OCI-LY7 (cell line): ENCODE measurements around the gene GLYAT. TPM values are rescaled to one million over a fixed set of nuclear protein-coding genes. Genes with fewer than 3 reads are reported as not detected.

Experiments used
- BruUV-seq: library from RNA; stranded (reverse); fragments of 400-500 nt; replicated peaks from 2 replicates; lab custom pipeline; 2021; lab: Mats Ljungman, UMichigan
- CTCF ChIA-PET: fragments of 300-600 bp; sonication (Branson Sonifier 250); formaldehyde crosslinking; loops from one replicate; lab custom pipeline; 2022; ENCODE audit warnings: antibody characterized with exemption; ENCODE audit not compliant: unreplicated experiment; lab: Charles Lee
- POLR2A ChIA-PET: fragments of 300-600 bp; sonication (Branson Sonifier 250); formaldehyde crosslinking; loops from one replicate; lab custom pipeline; 2022; ENCODE audit warnings: antibody characterized with exemption; lab: Charles Lee
- DNase-seq: peaks from one replicate; pipeline ENCODE4 v3.0.0-alpha.2; 2015; ENCODE audit warnings: low spot score
- H2AFZ ChIP-seq: fragments of 200-600 bp; sonication (generic), shearing (Covaris generic); 2 replicates; pipeline ENCODE4 v1.6.1; 2014; ENCODE audit warnings: mild to moderate bottlenecking, antibody characterized with exemption, low read length, moderate library complexity
- H3K27ac ChIP-seq: fragments of 200-600 bp; sonication (generic); 2 replicates; pipeline ENCODE4 v1.5.1; 2014; ENCODE audit warnings: mixed run types, low read depth, mild to moderate bottlenecking, moderate library complexity, low read length, inconsistent platforms; ENCODE audit not compliant: poor library complexity, severe bottlenecking
- H3K36me3 ChIP-seq: fragments of 200-600 bp; sonication (generic); 2 replicates; pipeline ENCODE4 v1.6.1; 2014; ENCODE audit warnings: mild to moderate bottlenecking, antibody characterized with exemption, low read length, moderate library complexity, mixed read lengths; ENCODE audit not compliant: insufficient read depth
- H3K4me1 ChIP-seq: fragments of 200-600 bp; sonication (generic); 2 replicates; pipeline ENCODE4 v1.5.1; 2014; ENCODE audit warnings: mild to moderate bottlenecking, low read length; ENCODE audit not compliant: insufficient read depth, poor library complexity, severe bottlenecking
- H3K4me2 ChIP-seq: fragments of 200-600 bp; sonication (generic); 2 replicates; pipeline ENCODE4 v1.6.1; 2014; ENCODE audit warnings: mild to moderate bottlenecking, low read length
- H3K4me3 ChIP-seq: fragments of 200-600 bp; sonication (generic); 2 replicates; pipeline ENCODE4 v1.5.1; 2014; ENCODE audit warnings: mild to moderate bottlenecking, low read depth, low read length; ENCODE audit not compliant: poor library complexity, severe bottlenecking
- H3K79me2 ChIP-seq: fragments of 200-600 bp; sonication (generic); 2 replicates; pipeline ENCODE4 v1.6.1; 2016; ENCODE audit warnings: low read depth, mild to moderate bottlenecking, low read length, moderate library complexity, mixed read lengths; ENCODE audit not compliant: insufficient read depth
- H3K9me2 ChIP-seq: fragments of 200-600 bp; sonication (generic); 2 replicates; pipeline ENCODE4 v1.6.1; 2016; ENCODE audit warnings: mild to moderate bottlenecking, low read length, mixed read lengths; ENCODE audit not compliant: insufficient read depth
- H3K9me3 ChIP-seq: fragments of 200-600 bp; sonication (generic); 2 replicates; pipeline ENCODE4 v1.6.1; 2014; ENCODE audit warnings: mild to moderate bottlenecking, mixed run types, low read length, mixed read lengths
- H4K20me1 ChIP-seq: fragments of 200-600 bp; sonication (generic); 2 replicates; pipeline ENCODE4 v1.6.1; 2014; ENCODE audit warnings: mild to moderate bottlenecking, antibody characterized with exemption, low read length, moderate library complexity, mixed read lengths; ENCODE audit not compliant: insufficient read depth
- EZH2phosphoT487 ChIP-seq: fragments of 200-600 bp; sonication (generic); IDR thresholded peaks from 2 replicates; pipeline ENCODE4 v1.6.1; 2018; ENCODE audit warnings: low read depth, borderline replicate concordance, mild to moderate bottlenecking, mixed run types, antibody characterized with exemption, low read length, moderate library complexity, mixed read lengths
- intact Hi-C: fragments of 100-400 bp; cut with micrococcal nuclease; formaldehyde crosslinking; loops from one replicate; pipeline ENCODE4 v1.10.0; 2022; ENCODE audit not compliant: unreplicated experiment
- total RNA-seq, 2 experiments: library from RNA; depleted of rRNA in 1 of 2; stranded (reverse); fragments of >200 nt in 1 of 2; shearing (Covaris generic) in 1 of 2; gene quantifications; 2 replicates each; pipeline ENCODE4 v1.2.3, GENCODE V29; 2014 to 2022
- TF ChIP-seq, protein P1 (sequence below): fragments of 200-600 bp; sonication (generic); conservative IDR thresholded peaks from 2 replicates; pipeline ENCODE4 v1.5.1; 2014; ENCODE audit warnings: mild to moderate bottlenecking, antibody characterized with exemption, low read length, moderate library complexity, mixed read lengths

GLYAT gene
- total RNA-seq, 2 experiments from 2014 or later = not detected

DNA sequence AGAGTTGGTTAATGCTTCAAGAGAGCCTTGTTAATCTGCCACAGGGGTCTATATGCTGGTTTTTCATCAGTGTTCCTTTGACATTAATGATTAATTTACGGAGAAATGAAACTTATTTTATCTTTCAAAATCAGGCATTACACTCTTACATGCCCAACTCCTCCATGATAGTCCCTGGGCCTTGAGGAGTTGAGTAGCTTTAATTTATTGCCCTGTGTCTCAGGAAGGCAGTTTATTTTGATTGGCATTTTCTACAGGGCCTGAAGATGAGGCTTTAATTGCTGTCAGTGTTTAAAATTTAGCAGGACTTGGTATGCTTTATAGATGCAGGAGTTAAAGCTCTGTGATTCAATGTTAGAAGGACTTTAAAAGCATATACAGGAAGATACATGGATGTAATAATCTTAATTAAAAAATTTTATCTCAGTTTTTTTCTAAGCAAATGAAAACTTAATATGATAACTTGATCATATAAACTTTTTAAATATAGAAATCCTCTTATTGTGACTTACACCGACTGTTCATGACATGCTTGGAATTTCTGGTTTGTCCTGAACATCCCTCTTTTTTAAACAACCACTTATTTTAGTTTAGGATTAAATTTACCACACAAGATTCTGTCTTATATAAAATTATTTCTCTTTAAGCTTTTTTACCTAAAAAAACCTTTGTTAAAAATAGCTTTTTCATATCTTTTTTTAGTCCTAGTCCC is 12.2 kb downstream of the GLYAT start:
- no peak for DNase-seq
- Histone ChIP-seq H3K36me3 (no peaks in the 10 kb centered on the region), H3K27ac (no peak overlapping the region), H3K4me1 (no peaks in the 10 kb centered on the region), H3K4me3 (no peak overlapping the region), H3K9me3 (peaks cover 16% of the 10 kb centered on the region; the same call in 1 of the 2 replicates), H2AFZ (no peak overlapping the region), H3K9me2 (no peaks in the 10 kb centered on the region), H4K20me1 (no peaks in the 10 kb centered on the region), H3K79me2 (no peaks in the 10 kb centered on the region), H3K4me2 (no peak overlapping the region)
- ChIA-PET CTCF (no interaction called here), POLR2A (no interaction called here)
- TF ChIP-seq, protein P1, sequence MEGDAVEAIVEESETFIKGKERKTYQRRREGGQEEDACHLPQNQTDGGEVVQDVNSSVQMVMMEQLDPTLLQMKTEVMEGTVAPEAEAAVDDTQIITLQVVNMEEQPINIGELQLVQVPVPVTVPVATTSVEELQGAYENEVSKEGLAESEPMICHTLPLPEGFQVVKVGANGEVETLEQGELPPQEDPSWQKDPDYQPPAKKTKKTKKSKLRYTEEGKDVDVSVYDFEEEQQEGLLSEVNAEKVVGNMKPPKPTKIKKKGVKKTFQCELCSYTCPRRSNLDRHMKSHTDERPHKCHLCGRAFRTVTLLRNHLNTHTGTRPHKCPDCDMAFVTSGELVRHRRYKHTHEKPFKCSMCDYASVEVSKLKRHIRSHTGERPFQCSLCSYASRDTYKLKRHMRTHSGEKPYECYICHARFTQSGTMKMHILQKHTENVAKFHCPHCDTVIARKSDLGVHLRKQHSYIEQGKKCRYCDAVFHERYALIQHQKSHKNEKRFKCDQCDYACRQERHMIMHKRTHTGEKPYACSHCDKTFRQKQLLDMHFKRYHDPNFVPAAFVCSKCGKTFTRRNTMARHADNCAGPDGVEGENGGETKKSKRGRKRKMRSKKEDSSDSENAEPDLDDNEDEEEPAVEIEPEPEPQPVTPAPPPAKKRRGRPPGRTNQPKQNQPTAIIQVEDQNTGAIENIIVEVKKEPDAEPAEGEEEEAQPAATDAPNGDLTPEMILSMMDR = no peak
- TF ChIP-seq EZH2phosphoT487 = no peak
- intact Hi-C loops = no loop called here
- no TSS peak for BruUV-seq

DNA sequence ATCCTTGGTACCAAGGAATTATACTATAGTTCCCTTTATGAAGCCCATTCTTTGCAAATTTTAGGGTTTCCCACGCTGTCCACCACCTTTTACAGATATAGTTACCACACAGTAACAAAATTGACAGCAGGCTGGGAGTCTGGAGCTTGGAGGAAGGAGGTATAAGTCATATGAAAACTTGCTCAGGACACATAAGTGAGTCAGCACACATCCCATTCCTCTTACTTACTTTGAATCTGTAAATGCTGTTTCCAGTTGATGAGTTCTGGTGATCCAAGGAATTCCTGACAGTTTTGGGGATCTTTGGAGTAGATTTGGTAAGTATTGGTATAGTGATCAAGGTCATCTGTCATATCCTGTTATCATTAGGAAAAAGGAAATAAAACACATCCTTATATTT is 19.2 kb downstream of the GLYAT start:
- Histone ChIP-seq H3K79me2 (no peaks in the 10 kb centered on the region), H3K36me3 (no peaks in the 10 kb centered on the region), H3K4me3 (no peak overlapping the region), H2AFZ (no peak overlapping the region), H4K20me1 (no peaks in the 10 kb centered on the region), H3K27ac (no peak overlapping the region), H3K4me1 (no peaks in the 10 kb centered on the region), H3K9me3 (no peaks in the 10 kb centered on the region), H3K4me2 (no peak overlapping the region), H3K9me2 (no peaks in the 10 kb centered on the region)
- CTCF ChIA-PET = no interaction called here
- intact Hi-C loops = no loop called here
- no peak for TF ChIP-seq EZH2phosphoT487
- TF ChIP-seq, protein P1 = no peak
- DNase-seq = no peak
- POLR2A ChIA-PET = no interaction called here
- no TSS peak for BruUV-seq

DNA sequence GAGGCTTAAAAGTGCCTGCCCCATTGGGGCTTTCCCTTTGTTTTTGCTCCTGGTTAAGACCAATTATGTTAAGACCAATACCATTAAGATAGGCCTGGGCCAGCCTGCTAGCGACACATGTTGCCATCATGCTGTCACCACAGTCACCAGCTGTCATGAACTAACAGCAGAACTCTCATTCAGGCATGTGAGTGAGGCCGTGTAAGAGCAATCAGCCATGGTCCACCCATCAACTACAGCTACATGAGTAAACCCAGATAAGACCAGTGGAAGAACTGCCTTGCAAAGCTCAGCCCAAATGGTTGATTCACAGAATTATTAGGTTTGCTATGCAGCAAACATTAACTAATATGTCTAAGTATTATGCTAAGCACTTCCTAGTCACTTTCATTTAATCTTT is 19.9 kb downstream of the GLYAT start:
- Histone ChIP-seq H3K4me2 (no peak overlapping the region), H3K4me1 (no peaks in the 10 kb centered on the region), H3K79me2 (no peaks in the 10 kb centered on the region), H3K4me3 (no peak overlapping the region), H3K36me3 (no peaks in the 10 kb centered on the region), H3K9me3 (no peaks in the 10 kb centered on the region), H4K20me1 (no peaks in the 10 kb centered on the region), H3K27ac (no peak overlapping the region), H3K9me2 (no peaks in the 10 kb centered on the region), H2AFZ (no peak overlapping the region)
- DNase-seq = no peak
- ChIA-PET POLR2A (no interaction called here), CTCF (no interaction called here)
- BruUV-seq = no TSS peak
- intact Hi-C loops = no loop called here
- TF ChIP-seq, protein P1 = no peak
- TF ChIP-seq EZH2phosphoT487 = no peak
